ENCODE data around the gene SPATA46. TPM values are rescaled to one million over a fixed set of nuclear protein-coding genes. Genes with fewer than 3 reads are reported as not detected.

Gene SPATA46
- total and polyA plus RNA-seq, 9 donors: not detected

- intact Hi-C loops (cut with DNase I): no loop called here
- Histone ChIP-seq H3K4me3 (no peak overlapping the region), H3K27me3 (no peaks in the 10 kb centered on the region), H3K36me3 (no peaks in the 10 kb centered on the region), H3K27ac (no peak overlapping the region), H3K9me3 (no peaks in the 10 kb centered on the region), H3K4me1 (ENCODE audit: insufficient read depth) (no peaks in the 10 kb centered on the region)
- no peak for DNase-seq
- 91 to 96% (median 91%) methylated on average over 6 of the region's 6 CpGs for WGBS, 3 donors
- no peak for TF ChIP-seq EP300 (IDR thresholded peaks at IDR 0.05)
These were observed 3.6 kb upstream of the SPATA46 start for GRCh38 chr1:162380061-162380846.

GRCh38 chr1:162375463-162375862, 1.2 kb downstream of the SPATA46 start:
- Histone ChIP-seq H3K4me1 (ENCODE audit: insufficient read depth) (no peaks in the 10 kb centered on the region), H3K4me3 (no peak overlapping the region), H3K9me3 (no peaks in the 10 kb centered on the region), H3K36me3 (no peaks in the 10 kb centered on the region), H3K27ac (no peak overlapping the region), H3K27me3 (no peaks in the 10 kb centered on the region)
- intact Hi-C loops (cut with DNase I): no loop called here
- 81 to 82% (median 81%) methylated on average over 8 of the region's 8 CpGs for WGBS, 3 donors
- TF ChIP-seq POLR2A (IDR thresholded peaks at IDR 0.05) (no peak), EP300 (IDR thresholded peaks at IDR 0.05) (no peak)
- TF ChIP-seq, protein P1, sequence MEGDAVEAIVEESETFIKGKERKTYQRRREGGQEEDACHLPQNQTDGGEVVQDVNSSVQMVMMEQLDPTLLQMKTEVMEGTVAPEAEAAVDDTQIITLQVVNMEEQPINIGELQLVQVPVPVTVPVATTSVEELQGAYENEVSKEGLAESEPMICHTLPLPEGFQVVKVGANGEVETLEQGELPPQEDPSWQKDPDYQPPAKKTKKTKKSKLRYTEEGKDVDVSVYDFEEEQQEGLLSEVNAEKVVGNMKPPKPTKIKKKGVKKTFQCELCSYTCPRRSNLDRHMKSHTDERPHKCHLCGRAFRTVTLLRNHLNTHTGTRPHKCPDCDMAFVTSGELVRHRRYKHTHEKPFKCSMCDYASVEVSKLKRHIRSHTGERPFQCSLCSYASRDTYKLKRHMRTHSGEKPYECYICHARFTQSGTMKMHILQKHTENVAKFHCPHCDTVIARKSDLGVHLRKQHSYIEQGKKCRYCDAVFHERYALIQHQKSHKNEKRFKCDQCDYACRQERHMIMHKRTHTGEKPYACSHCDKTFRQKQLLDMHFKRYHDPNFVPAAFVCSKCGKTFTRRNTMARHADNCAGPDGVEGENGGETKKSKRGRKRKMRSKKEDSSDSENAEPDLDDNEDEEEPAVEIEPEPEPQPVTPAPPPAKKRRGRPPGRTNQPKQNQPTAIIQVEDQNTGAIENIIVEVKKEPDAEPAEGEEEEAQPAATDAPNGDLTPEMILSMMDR (IDR thresholded peaks at IDR 0.05): no peak
- no peak for DNase-seq

DNA sequence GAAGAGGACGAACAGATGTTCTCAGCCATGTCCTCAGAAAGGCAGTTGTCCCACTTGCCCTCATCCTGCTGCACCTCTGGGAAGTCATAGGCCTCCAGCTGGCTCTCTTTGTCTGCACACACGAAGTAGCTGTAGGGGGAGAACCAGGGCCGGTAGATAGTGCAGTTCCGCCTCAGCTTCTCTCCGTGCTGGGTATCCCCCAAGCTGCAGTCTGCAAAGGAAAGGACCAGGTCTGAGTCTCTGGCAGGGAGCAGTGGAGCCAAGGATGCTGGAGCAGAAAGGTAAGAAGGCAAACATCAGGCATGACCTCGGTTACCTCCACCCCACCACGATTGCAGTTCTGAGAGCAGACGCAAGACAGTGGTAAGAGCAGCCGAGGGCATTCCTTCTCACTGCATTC, 2.2 kb downstream of the SPATA46 start:
- no peak for TF ChIP-seq POLR2A (IDR thresholded peaks at IDR 0.05)
- no peak for TF ChIP-seq EP300 (IDR thresholded peaks at IDR 0.05)
- TF ChIP-seq, protein P1 (IDR thresholded peaks at IDR 0.05): no peak
- no peaks in the 10 kb centered on the region for H3K4me1 ChIP-seq (ENCODE audit: insufficient read depth)
- WGBS, 3 donors: 88 to 91% (median 90%) methylated on average over 9 of the region's 9 CpGs
- no peaks in the 10 kb centered on the region for H3K27me3 ChIP-seq
- H3K36me3 ChIP-seq: no peaks in the 10 kb centered on the region
- no peak for DNase-seq
- intact Hi-C loops (cut with DNase I): no loop called here
- H3K9me3 ChIP-seq: no peaks in the 10 kb centered on the region
- no peak overlapping the region for H3K27ac ChIP-seq
- H3K4me3 ChIP-seq: no peak overlapping the region

GRCh38 chr1:162373541-162374260, 3.0 kb downstream of the SPATA46 start:
- intact Hi-C loops (cut with DNase I): no loop called here
- Histone ChIP-seq H3K4me3 (no peak overlapping the region), H3K27ac (no peak overlapping the region), H3K36me3 (no peaks in the 10 kb centered on the region), H3K4me1 (ENCODE audit: insufficient read depth) (no peaks in the 10 kb centered on the region), H3K27me3 (no peaks in the 10 kb centered on the region), H3K9me3 (no peaks in the 10 kb centered on the region)
- WGBS, 3 donors: 90 to 92% (median 91%) methylated on average over 7 to 8 of the region's 8 CpGs
- DNase-seq: no peak
- TF ChIP-seq POLR2A (IDR thresholded peaks at IDR 0.05) (no peak), EP300 (IDR thresholded peaks at IDR 0.05) (no peak)
- TF ChIP-seq, protein P1 (IDR thresholded peaks at IDR 0.05): no peak

DNA sequence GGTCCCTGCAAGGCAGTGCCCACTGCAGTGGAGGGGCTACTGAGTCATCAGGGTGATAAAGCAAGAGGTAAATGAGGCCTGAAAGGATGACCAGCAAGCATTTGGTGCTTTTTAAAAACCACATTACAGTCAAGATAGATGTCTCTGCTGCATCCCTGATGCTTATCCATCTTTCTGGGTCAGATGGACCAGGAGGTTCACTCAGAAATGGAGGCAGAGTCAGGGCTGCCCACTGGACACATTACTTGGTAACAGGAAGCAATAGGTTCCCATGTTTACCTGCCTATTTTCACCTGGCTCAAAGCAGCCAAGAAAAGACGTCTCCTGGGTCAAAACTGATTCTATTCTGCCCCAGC, 3.6 kb downstream of the SPATA46 start:
- TF ChIP-seq POLR2A (IDR thresholded peaks at IDR 0.05) (no peak), EP300 (IDR thresholded peaks at IDR 0.05) (no peak)
- TF ChIP-seq, protein P1 (IDR thresholded peaks at IDR 0.05): no peak
- intact Hi-C loops (cut with DNase I): no loop called here
- H3K4me3 ChIP-seq: no peak overlapping the region
- H3K27ac ChIP-seq: no peak overlapping the region
- no peaks in the 10 kb centered on the region for H3K27me3 ChIP-seq
- DNase-seq: no peak
- no peaks in the 10 kb centered on the region for H3K4me1 ChIP-seq (ENCODE audit: insufficient read depth)
- H3K36me3 ChIP-seq: no peaks in the 10 kb centered on the region
- no peaks in the 10 kb centered on the region for H3K9me3 ChIP-seq
- WGBS, 3 donors: 73 to 92% (median 77%) methylated on average over 1 of the region's 1 CpG
